Trophoblast cell (in vitro differentiated cells and primary cell): ENCODE results near the gene AUTS2.

Experiments used
- DNase-seq, 2 donors: peaks; one replicate each; pipeline ENCODE4 v3.0.0-alpha.2; 2016
- H2AFZ ChIP-seq: 2 replicates; pipeline ENCODE4 v1.6.1; 2013; ENCODE audit warnings: low read length, moderate library complexity, mild to moderate bottlenecking; ENCODE audit not compliant: insufficient read depth, poor library complexity
- H2AK5ac ChIP-seq: 2 replicates; pipeline ENCODE4 v1.6.1; 2013; ENCODE audit warnings: mild to moderate bottlenecking, low read length
- H2BK120ac ChIP-seq: 2 replicates; pipeline ENCODE4 v1.6.1; 2013; ENCODE audit warnings: low read length, mild to moderate bottlenecking, moderate library complexity; ENCODE audit not compliant: insufficient read depth, poor library complexity
- H2BK12ac ChIP-seq: 2 replicates; pipeline ENCODE4 v1.6.1; 2013; ENCODE audit warnings: mild to moderate bottlenecking, low read length, moderate library complexity
- H2BK5ac ChIP-seq: 2 replicates; pipeline ENCODE4 v1.6.1; 2013; ENCODE audit warnings: low read length, low read depth, moderate library complexity, mild to moderate bottlenecking; ENCODE audit not compliant: poor library complexity
- H3K14ac ChIP-seq: 2 replicates; pipeline ENCODE4 v1.6.1; 2013; ENCODE audit warnings: mild to moderate bottlenecking, low read length
- H3K18ac ChIP-seq: 2 replicates; pipeline ENCODE4 v1.6.1; 2013; ENCODE audit warnings: mild to moderate bottlenecking, low read length
- H3K23ac ChIP-seq: 2 replicates; pipeline ENCODE4 v1.6.1; 2013; ENCODE audit warnings: low read length
- H3K27ac ChIP-seq: 2 replicates; pipeline ENCODE4 v1.5.1; 2013; ENCODE audit warnings: low read depth, mild to moderate bottlenecking, inconsistent platforms, low read length, moderate library complexity
- H3K27me3 ChIP-seq: 2 replicates; pipeline ENCODE4 v1.6.1; 2013; ENCODE audit warnings: inconsistent platforms, mild to moderate bottlenecking, low read length, moderate library complexity; ENCODE audit not compliant: insufficient read depth
- H3K36me3 ChIP-seq, 2 experiments: 1 replicate in 1 of 2; 2 replicates in 1 of 2; pipeline ENCODE4 v1.6.1; 2013; ENCODE audit warnings: low read length in 2 of 2, mild to moderate bottlenecking in 2 of 2, moderate library complexity in 1 of 2; ENCODE audit not compliant: insufficient read depth in 2 of 2, control insufficient read depth in 1 of 2
- H3K4ac ChIP-seq: 2 replicates; pipeline ENCODE4 v1.6.1; 2013; ENCODE audit warnings: low read depth, mild to moderate bottlenecking, low read length, moderate library complexity
- H3K4me1 ChIP-seq, 2 experiments: 1 replicate in 1 of 2; 2 replicates in 1 of 2; pipeline ENCODE4 v1.6.1; 2013; ENCODE audit warnings: low read length in 2 of 2, mild to moderate bottlenecking in 2 of 2, moderate library complexity in 1 of 2; ENCODE audit not compliant: insufficient read depth in 2 of 2, control insufficient read depth in 1 of 2
- H3K4me2 ChIP-seq: 2 replicates; pipeline ENCODE4 v1.6.1; 2013; ENCODE audit warnings: inconsistent platforms, mild to moderate bottlenecking, low read length, moderate library complexity
- H3K4me3 ChIP-seq: 2 replicates; pipeline ENCODE4 v1.5.1; 2013; ENCODE audit warnings: mild to moderate bottlenecking, low read depth, low read length, inconsistent platforms
- H3K79me1 ChIP-seq: one replicate; pipeline ENCODE4 v1.6.1; 2013; ENCODE audit warnings: low read length
- H3K79me2 ChIP-seq: 2 replicates; pipeline ENCODE4 v1.6.1; 2013; ENCODE audit warnings: low read length, mild to moderate bottlenecking; ENCODE audit not compliant: control insufficient read depth, insufficient read depth, poor library complexity
- H3K9ac ChIP-seq: 2 replicates; pipeline ENCODE4 v1.6.1; 2013; ENCODE audit warnings: mild to moderate bottlenecking, low read length
- H3K9me3 ChIP-seq: 2 replicates; pipeline ENCODE4 v1.6.1; 2013; ENCODE audit warnings: low read depth, mild to moderate bottlenecking, control low read depth, inconsistent platforms, low read length; ENCODE audit not compliant: insufficient read depth
- H4K12ac ChIP-seq: 2 replicates; pipeline ENCODE4 v1.6.1; 2013; ENCODE audit warnings: low read depth, mild to moderate bottlenecking, low read length, moderate library complexity
- H4K8ac ChIP-seq: 2 replicates; pipeline ENCODE4 v1.6.1; 2013; ENCODE audit warnings: low read depth, mild to moderate bottlenecking, low read length, moderate library complexity
- H4K91ac ChIP-seq: one replicate; pipeline ENCODE4 v1.6.1; 2013; ENCODE audit warnings: low read depth, mild to moderate bottlenecking, low read length, moderate library complexity
- WGBS: extraction: QIAGEN DNeasy Blood & Tissue Kit; methylation state at CpG from one replicate; pipeline ENCODE4 v1.1.7; 2013; ENCODE audit warnings: missing lambda C conversion rate; ENCODE audit not compliant: insufficient read length, insufficient coverage; ENCODE audit errors: extremely low coverage; 5-methylcytosine and 5-hydroxymethylcytosine counted together

The AUTS2 gene

GRCh38 chr7:69732203-69732602 lies 133.9 kb downstream of the AUTS2 start:
- Histone ChIP-seq H3K79me2 (no peaks in the 10 kb centered on the region), H2AK5ac (no peak overlapping the region), H3K36me3 (no peaks in the 10 kb centered on the region), H3K23ac (no peak overlapping the region), H3K4ac (no peak overlapping the region), H3K4me3 (no peak overlapping the region), H4K91ac (no peak overlapping the region), H3K9ac (no peak overlapping the region), H3K14ac (no peak overlapping the region), H3K4me2 (no peak overlapping the region), H3K9me3 (no peaks in the 10 kb centered on the region), H3K79me1 (no peaks in the 10 kb centered on the region), H4K8ac (no peak overlapping the region), H3K27me3 (no peaks in the 10 kb centered on the region), H3K27ac (no peak overlapping the region), H2AFZ (no peak overlapping the region), H2BK12ac (no peak overlapping the region), H2BK5ac (no peak overlapping the region), H2BK120ac (no peak overlapping the region), H4K12ac (no peak overlapping the region), H3K18ac (no peak overlapping the region), H3K4me1 (peaks cover 0 to 2% of the 10 kb centered on the region in 2 experiments)
- no peak for DNase-seq
- WGBS, result no CpG with 5 or more reads among the region's 2 CpGs

DNA sequence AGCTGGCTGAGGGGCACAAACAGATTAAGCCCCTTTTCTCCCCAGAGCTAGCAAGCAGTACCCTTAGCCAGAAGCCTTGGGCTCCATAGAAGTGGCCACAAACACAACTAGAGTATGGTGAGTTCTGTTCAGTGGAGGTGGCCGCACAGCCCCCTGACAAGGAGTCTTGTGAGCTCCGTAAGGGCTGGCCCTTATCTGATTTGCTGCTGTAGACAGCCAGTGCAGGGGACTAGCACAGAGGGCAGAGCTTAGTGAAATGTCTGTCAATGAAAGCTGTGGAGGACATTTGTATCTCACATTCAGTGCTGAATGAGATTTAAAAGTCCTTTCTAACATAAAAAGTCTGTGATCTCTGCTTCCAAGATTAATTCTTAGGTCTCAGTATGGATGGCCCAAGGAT lies 137.3 kb downstream of the AUTS2 start:
- no peaks in the 10 kb centered on the region for H3K27me3 ChIP-seq
- H3K9me3 ChIP-seq, result no peaks in the 10 kb centered on the region
- no peak overlapping the region for H2AK5ac ChIP-seq
- H2BK12ac ChIP-seq, result no peak overlapping the region
- no peak overlapping the region for H3K18ac ChIP-seq
- no peak overlapping the region for H4K91ac ChIP-seq
- WGBS, result no CpG with 5 or more reads among the region's 2 CpGs
- no peak overlapping the region for H2BK5ac ChIP-seq
- H3K4me1 ChIP-seq, result peaks cover 7 to 11% of the 10 kb centered on the region in 2 experiments
- no peak overlapping the region for H3K23ac ChIP-seq
- H3K4ac ChIP-seq, result no peak overlapping the region
- no peak overlapping the region for H3K27ac ChIP-seq
- H3K4me3 ChIP-seq, result no peak overlapping the region
- no peaks in the 10 kb centered on the region for H3K79me2 ChIP-seq
- H2BK120ac ChIP-seq, result no peak overlapping the region
- no peak overlapping the region for H3K14ac ChIP-seq
- no peaks in the 10 kb centered on the region for H3K79me1 ChIP-seq
- H3K36me3 ChIP-seq, result no peaks in the 10 kb centered on the region
- no peak overlapping the region for H3K4me2 ChIP-seq
- no peak overlapping the region for H4K8ac ChIP-seq
- no peak overlapping the region for H2AFZ ChIP-seq
- no peak overlapping the region for H4K12ac ChIP-seq
- DNase-seq, result no peak
- H3K9ac ChIP-seq, result no peak overlapping the region

- H2BK12ac ChIP-seq, result no peak overlapping the region
- H3K4ac ChIP-seq, result no peak overlapping the region
- H3K18ac ChIP-seq, result no peak overlapping the region
- no peak overlapping the region for H2AFZ ChIP-seq
- H3K27me3 ChIP-seq, result no peaks in the 10 kb centered on the region
- no peak overlapping the region for H3K23ac ChIP-seq
- H4K12ac ChIP-seq, result no peak overlapping the region
- WGBS, result no CpG with 5 or more reads among the region's 3 CpGs
- no peak overlapping the region for H3K4me3 ChIP-seq
- no peak overlapping the region for H2AK5ac ChIP-seq
- no peak overlapping the region for H3K9ac ChIP-seq
- H3K27ac ChIP-seq, result no peak overlapping the region
- peaks cover 7 to 11% of the 10 kb centered on the region in 2 experiments for H3K4me1 ChIP-seq
- no peaks in the 10 kb centered on the region for H3K79me2 ChIP-seq
- no peaks in the 10 kb centered on the region for H3K36me3 ChIP-seq
- no peaks in the 10 kb centered on the region for H3K79me1 ChIP-seq
- no peak overlapping the region for H4K8ac ChIP-seq
- H2BK5ac ChIP-seq, result no peak overlapping the region
- H2BK120ac ChIP-seq, result no peak overlapping the region
- H4K91ac ChIP-seq, result no peak overlapping the region
- H3K4me2 ChIP-seq, result no peak overlapping the region
- no peak overlapping the region for H3K14ac ChIP-seq
- H3K9me3 ChIP-seq, result no peaks in the 10 kb centered on the region
- DNase-seq, result no peak
Observed at GRCh38 chr7:69736126-69736810, 138.0 kb downstream of the AUTS2 start.

DNA sequence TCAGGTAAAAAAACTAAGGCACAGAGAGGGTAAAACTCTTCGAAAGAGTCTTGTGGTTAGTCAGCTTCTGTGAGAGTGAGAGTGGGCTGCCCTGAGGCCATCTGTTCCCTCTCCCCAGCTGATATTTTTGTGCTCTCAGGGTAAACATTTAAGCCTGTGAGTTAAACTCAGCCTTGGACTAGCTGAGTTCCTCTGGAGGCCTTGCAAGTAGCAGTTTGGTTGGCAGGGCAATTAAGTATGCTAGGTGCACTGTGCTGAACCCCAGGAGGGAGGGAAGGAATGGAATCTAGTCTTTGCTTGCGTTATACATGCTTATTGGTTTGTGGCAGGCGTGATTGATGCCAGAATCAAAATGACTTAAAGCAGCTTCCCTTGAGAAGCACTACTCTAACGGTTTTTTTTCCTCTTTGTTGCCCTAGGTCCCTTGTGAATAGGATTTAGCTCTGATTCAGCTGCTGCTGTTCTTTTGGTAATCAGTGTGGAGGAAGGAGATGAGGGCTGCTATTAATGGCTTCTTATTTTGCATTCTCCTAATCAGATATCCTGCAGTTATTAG lies 140.2 kb downstream of the AUTS2 start:
- no peak overlapping the region for H2BK12ac ChIP-seq
- no CpG with 5 or more reads among the region's 4 CpGs for WGBS
- H3K23ac ChIP-seq, result no peak overlapping the region
- no peak overlapping the region for H2BK5ac ChIP-seq
- H3K27ac ChIP-seq, result no peak overlapping the region
- H3K9ac ChIP-seq, result no peak overlapping the region
- DNase-seq, result no peak
- no peaks in the 10 kb centered on the region for H3K27me3 ChIP-seq
- no peaks in the 10 kb centered on the region for H3K79me2 ChIP-seq
- no peak overlapping the region for H4K8ac ChIP-seq
- peaks cover 7 to 11% of the 10 kb centered on the region in 2 experiments for H3K4me1 ChIP-seq
- no peak overlapping the region for H3K4ac ChIP-seq
- H3K14ac ChIP-seq, result no peak overlapping the region
- no peak overlapping the region for H3K18ac ChIP-seq
- no peaks in the 10 kb centered on the region for H3K9me3 ChIP-seq
- H2AK5ac ChIP-seq, result no peak overlapping the region
- no peak overlapping the region for H4K12ac ChIP-seq
- no peak overlapping the region for H4K91ac ChIP-seq
- H3K36me3 ChIP-seq, result no peaks in the 10 kb centered on the region
- no peak overlapping the region for H2AFZ ChIP-seq
- H3K4me2 ChIP-seq, result no peak overlapping the region
- no peak overlapping the region for H2BK120ac ChIP-seq
- H3K4me3 ChIP-seq, result no peak overlapping the region
- H3K79me1 ChIP-seq, result no peaks in the 10 kb centered on the region
